Measurements from ENCODE around the gene CLPX.
"Not testable (repeated sequence)": the region's sequence is repeated elsewhere in the genome, so short reads cannot be mapped to it uniquely, and the experiment has no call there.

The CLPX gene

DNA sequence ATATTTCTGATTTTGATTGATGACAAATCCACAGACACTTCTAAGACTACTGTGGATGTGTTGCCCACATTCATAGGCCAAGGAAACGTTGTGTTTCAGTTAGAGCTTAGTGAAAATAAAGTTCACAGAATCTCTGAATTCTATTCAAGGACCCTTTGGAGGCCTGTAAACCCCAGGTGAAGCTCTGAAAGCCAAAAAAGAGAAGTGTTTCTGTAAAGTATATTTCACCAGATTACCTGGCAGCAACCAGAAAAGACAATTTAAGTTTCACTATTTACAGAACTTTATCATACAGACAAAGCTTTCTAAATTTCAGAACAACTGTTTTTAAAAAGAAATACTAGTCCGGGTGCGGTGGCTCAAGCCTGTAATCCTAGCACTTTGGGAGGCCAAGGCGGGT lies 2.6 kb downstream of the CLPX start:
- peaks cover 3% of the 10 kb centered on the region; the same call in 1 of the 2 replicates for H4K20me1 ChIP-seq (ENCODE audit: insufficient read depth, low read length)
- ATAC-seq (ENCODE audit: insufficient read depth, low read depth) (no peak), DNase-seq (no peak)
- TF ChIP-seq EZH2 (IDR thresholded peaks at IDR 0.05; ENCODE audit: borderline replicate concordance, low read depth, low read length, severe bottlenecking), result no peak
- TF ChIP-seq, protein P1, sequence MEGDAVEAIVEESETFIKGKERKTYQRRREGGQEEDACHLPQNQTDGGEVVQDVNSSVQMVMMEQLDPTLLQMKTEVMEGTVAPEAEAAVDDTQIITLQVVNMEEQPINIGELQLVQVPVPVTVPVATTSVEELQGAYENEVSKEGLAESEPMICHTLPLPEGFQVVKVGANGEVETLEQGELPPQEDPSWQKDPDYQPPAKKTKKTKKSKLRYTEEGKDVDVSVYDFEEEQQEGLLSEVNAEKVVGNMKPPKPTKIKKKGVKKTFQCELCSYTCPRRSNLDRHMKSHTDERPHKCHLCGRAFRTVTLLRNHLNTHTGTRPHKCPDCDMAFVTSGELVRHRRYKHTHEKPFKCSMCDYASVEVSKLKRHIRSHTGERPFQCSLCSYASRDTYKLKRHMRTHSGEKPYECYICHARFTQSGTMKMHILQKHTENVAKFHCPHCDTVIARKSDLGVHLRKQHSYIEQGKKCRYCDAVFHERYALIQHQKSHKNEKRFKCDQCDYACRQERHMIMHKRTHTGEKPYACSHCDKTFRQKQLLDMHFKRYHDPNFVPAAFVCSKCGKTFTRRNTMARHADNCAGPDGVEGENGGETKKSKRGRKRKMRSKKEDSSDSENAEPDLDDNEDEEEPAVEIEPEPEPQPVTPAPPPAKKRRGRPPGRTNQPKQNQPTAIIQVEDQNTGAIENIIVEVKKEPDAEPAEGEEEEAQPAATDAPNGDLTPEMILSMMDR (IDR thresholded peaks at IDR 0.05; ENCODE audit: borderline replicate concordance, extremely low read depth, low read length, poor library complexity, severe bottlenecking), result no peak
- peak overlapping the region in 1 of 2 experiments; percentile 99; a peak in 2 of 4 replicates for H3K4me3 ChIP-seq (ENCODE audit: low read depth in 1 of 2, low read length in 2 of 2)
- peaks cover 33% of the 10 kb centered on the region for H3K4me1 ChIP-seq (ENCODE audit: insufficient read depth, low read length)
- peak overlapping the region; percentile 96; the same call in 1 of the 2 replicates for H3K9ac ChIP-seq (ENCODE audit: low read depth, low read length)
- peak overlapping the region; percentile 70 for H3K4me2 ChIP-seq (ENCODE audit: insufficient read depth, low read length)
- H3K9me3 ChIP-seq (ENCODE audit: insufficient read depth, low read length, severe bottlenecking), result no peaks in the 10 kb centered on the region
- H3K27me3 ChIP-seq (ENCODE audit: insufficient read depth, low read length, poor library complexity), result no peaks in the 10 kb centered on the region
- peaks cover 67% of the 10 kb centered on the region for H3K79me2 ChIP-seq (ENCODE audit: insufficient read depth, low read length)
- peaks cover 45% of the 10 kb centered on the region for H3K36me3 ChIP-seq (ENCODE audit: insufficient read depth, low read length)
- H2AFZ ChIP-seq (ENCODE audit: low read depth, low read length), result no peak overlapping the region
- H3K27ac ChIP-seq (ENCODE audit: low read length), result peak overlapping the region; percentile 26; the same call in 1 of the 2 replicates

DNA sequence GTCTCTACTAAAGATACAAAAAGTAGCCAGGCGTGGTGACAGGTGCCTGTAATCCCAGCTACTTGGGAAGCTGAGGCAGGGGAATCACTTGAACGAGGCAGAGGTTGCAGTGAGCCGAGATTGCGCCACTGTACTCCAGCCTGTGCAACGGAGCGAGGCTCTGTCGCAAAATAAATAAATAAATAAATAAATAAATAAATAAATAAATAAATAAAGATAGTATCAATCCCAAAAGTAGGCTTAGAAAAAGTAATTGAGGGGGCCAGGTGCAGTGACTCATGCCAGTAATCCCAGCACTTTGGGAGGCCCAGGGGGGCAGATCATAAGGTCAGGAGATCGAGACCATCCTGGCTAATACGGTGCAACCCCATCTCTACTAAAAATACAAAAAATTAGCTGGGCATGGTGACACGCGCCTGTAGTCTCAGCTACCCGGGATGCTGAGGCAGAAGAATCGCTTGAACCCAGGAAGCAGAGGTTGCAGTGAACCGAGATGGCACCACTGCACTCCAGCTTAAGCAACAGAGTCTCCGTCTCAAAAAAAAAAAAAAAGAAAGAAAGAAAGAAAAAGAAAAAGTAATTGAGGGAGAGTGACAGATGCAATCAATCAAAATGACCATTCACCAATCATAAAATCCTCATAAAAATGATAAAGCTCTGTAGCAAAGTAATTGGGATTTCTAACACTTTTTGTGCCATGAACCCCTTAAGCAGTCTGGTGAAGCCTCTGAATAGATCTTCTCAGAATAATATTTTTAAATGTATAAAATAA lies 3.4 kb downstream of the CLPX start:
- H2AFZ ChIP-seq (ENCODE audit: low read depth, low read length); H3K27me3 ChIP-seq (ENCODE audit: insufficient read depth, low read length, poor library complexity); H3K4me2 ChIP-seq (ENCODE audit: insufficient read depth, low read length); H3K27ac ChIP-seq (ENCODE audit: low read length); H3K4me3 ChIP-seq (ENCODE audit: low read depth in 1 of 2, low read length in 2 of 2); H3K9ac ChIP-seq (ENCODE audit: low read depth, low read length); ATAC-seq (ENCODE audit: insufficient read depth, low read depth); H4K20me1 ChIP-seq (ENCODE audit: insufficient read depth, low read length); H3K9me3 ChIP-seq (ENCODE audit: insufficient read depth, low read length, severe bottlenecking); DNase-seq: not testable (repeated sequence)
- H3K36me3 ChIP-seq (ENCODE audit: insufficient read depth, low read length), result peaks cover 52% of the 10 kb centered on the region
- H3K4me1 ChIP-seq (ENCODE audit: insufficient read depth, low read length), result peaks cover 33% of the 10 kb centered on the region
- H3K79me2 ChIP-seq (ENCODE audit: insufficient read depth, low read length), result peaks cover 70% of the 10 kb centered on the region

DNA sequence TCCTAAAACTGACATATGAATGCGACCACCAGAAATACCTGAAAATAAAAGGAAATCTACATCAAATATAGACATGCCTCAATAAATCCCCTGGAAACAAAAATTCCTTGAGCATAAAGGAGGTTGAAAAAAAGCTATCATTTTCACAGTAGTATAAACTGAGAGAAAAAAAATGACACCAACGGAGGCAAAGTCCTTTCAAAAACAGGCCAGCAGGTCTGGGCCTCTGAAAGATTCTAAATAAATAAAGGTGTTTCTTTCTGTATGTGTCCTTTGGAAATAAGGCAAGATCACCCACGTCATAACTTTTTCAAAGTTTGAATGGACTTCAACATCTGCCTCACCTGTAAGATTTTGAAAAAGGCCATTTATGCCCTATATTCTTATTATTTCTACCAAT lies 5.0 kb downstream of the CLPX start:
- Histone ChIP-seq H3K4me3 (ENCODE audit: low read depth in 1 of 2, low read length in 2 of 2) (no peak overlapping the region), H3K9me3 (ENCODE audit: insufficient read depth, low read length, severe bottlenecking) (no peaks in the 10 kb centered on the region), H3K4me2 (ENCODE audit: insufficient read depth, low read length) (peak overlapping the region; percentile 31), H2AFZ (ENCODE audit: low read depth, low read length) (no peak overlapping the region), H3K27me3 (ENCODE audit: insufficient read depth, low read length, poor library complexity) (no peaks in the 10 kb centered on the region), H3K27ac (ENCODE audit: low read length) (no peak overlapping the region), H3K36me3 (ENCODE audit: insufficient read depth, low read length) (peaks cover 63% of the 10 kb centered on the region), H3K79me2 (ENCODE audit: insufficient read depth, low read length) (peaks cover 70% of the 10 kb centered on the region), H3K4me1 (ENCODE audit: insufficient read depth, low read length) (peaks cover 25% of the 10 kb centered on the region), H3K9ac (ENCODE audit: low read depth, low read length) (no peak overlapping the region), H4K20me1 (ENCODE audit: insufficient read depth, low read length) (peaks cover 3% of the 10 kb centered on the region; the same call in 1 of the 2 replicates)
- no peak for ATAC-seq (ENCODE audit: insufficient read depth, low read depth)
- DNase-seq, result no peak
- no peak for TF ChIP-seq EZH2 (IDR thresholded peaks at IDR 0.05; ENCODE audit: borderline replicate concordance, low read depth, low read length, severe bottlenecking)
- TF ChIP-seq, protein P1 (IDR thresholded peaks at IDR 0.05; ENCODE audit: borderline replicate concordance, extremely low read depth, low read length, poor library complexity, severe bottlenecking), result no peak

DNA sequence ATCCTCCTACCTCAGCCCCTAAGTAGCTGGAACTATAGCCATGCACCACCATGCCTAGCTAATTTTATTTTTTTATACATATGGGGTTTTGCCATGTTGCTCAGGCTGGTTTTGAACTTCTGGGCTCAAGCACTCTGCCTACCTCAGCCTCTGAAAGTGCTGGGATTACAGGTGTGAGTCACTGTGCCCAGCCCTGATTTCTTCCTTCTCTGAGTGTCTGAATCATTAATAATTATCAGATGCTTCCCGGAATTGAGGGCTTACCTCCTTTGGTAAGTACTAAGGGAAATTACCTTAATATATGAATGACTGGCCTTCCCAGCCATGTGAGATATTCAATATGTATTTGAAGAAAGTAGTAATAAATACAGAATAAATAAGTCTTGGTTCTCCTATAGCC lies 7.2 kb downstream of the CLPX start:
- no peak overlapping the region for H3K9ac ChIP-seq (ENCODE audit: low read depth, low read length)
- peaks cover 74% of the 10 kb centered on the region for H3K36me3 ChIP-seq (ENCODE audit: insufficient read depth, low read length)
- H3K79me2 ChIP-seq (ENCODE audit: insufficient read depth, low read length), result peaks cover 61% of the 10 kb centered on the region
- no peak overlapping the region for H3K4me3 ChIP-seq (ENCODE audit: low read depth in 1 of 2, low read length in 2 of 2)
- no peak overlapping the region for H3K27ac ChIP-seq (ENCODE audit: low read length)
- ATAC-seq (ENCODE audit: insufficient read depth, low read depth) (no peak), DNase-seq (no peak)
- H2AFZ ChIP-seq (ENCODE audit: low read depth, low read length), result no peak overlapping the region
- TF ChIP-seq EZH2 (IDR thresholded peaks at IDR 0.05; ENCODE audit: borderline replicate concordance, low read depth, low read length, severe bottlenecking), result no peak
- H3K4me2 ChIP-seq (ENCODE audit: insufficient read depth, low read length), result no peak overlapping the region
- no peaks in the 10 kb centered on the region for H3K27me3 ChIP-seq (ENCODE audit: insufficient read depth, low read length, poor library complexity)
- H3K4me1 ChIP-seq (ENCODE audit: insufficient read depth, low read length), result peaks cover 15% of the 10 kb centered on the region
- H4K20me1 ChIP-seq (ENCODE audit: insufficient read depth, low read length), result peaks cover 10% of the 10 kb centered on the region; the same call in 1 of the 2 replicates
- no peaks in the 10 kb centered on the region for H3K9me3 ChIP-seq (ENCODE audit: insufficient read depth, low read length, severe bottlenecking)

Measured in DND-41 (cell line).